Central memory CD4-positive, alpha-beta T cell (primary cell): Measurements from ENCODE around the gene TNS1.
"Not testable (repeated sequence)": the region's sequence is repeated elsewhere in the genome, so short reads cannot be mapped to it uniquely, and the experiment has no call there.

Experiments
- DNase-seq: peaks from one replicate; pipeline ENCODE4 v3.0.0; 2022

Gene TNS1

GRCh38 chr2:217791551-217791950 lies 211.2 kb downstream of the TNS1 start:
- DNase-seq = no peak

DNA sequence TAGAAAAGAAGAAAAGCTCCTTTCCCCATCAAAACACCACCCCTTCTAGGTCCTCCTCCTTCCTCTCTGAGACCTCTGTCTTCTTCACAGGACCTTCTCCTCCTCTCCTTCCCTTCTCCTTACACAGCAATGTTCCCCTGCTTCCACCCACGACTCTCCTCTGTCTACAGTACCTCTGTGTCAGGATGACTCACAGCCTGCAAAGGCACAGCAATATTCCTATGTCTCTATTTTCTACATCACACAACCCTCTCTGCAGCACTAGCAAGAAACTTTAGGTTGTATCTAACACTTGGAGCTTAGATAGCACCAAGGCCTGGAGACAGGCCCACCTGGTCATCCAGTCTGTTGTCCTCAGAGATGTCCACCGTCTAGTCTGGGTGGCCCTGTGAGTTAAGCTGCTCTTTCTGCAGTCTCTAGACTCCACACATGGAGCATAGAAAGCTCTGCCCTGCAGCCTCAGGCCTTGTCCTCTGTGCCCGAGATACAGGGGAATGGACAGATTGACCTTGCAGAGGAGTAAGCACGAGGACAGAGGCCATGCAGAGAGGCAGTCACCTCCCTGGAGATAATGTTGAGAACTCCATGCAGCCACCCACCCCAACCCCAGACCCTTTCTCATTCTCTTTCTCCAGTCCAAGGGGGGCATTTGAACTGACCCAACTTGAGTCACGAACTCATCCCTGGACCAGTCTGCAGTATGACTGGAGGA lies 212.0 kb downstream of the TNS1 start:
- DNase-seq = no peak

GRCh38 chr2:217790195-217790594 lies 212.6 kb downstream of the TNS1 start:
- peak; percentile 23 for DNase-seq

- no peak for DNase-seq
These were observed 213.0 kb downstream of the TNS1 start for GRCh38 chr2:217789736-217790181.

- peak; percentile 50 for DNase-seq
These were observed 213.6 kb downstream of the TNS1 start for GRCh38 chr2:217789003-217789735.

DNA sequence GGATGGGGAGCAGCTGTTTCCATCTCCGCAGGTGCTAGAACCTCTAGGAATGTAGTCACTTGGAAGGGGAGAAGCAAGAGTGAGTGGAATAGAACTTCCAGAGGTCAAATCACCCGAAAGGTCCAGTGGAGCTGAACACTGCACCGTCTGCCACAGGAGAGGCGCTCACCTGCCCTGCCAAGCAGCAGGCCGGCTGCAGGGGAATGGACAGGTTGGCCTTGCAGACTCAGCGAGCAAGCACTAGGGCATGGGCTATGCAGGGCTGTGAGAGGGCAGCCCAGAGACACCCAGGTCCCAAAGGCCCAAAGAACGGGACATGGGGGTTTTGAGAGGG lies 214.2 kb downstream of the TNS1 start:
- no peak for DNase-seq

- no peak for DNase-seq
These were observed 215.5 kb downstream of the TNS1 start for GRCh38 chr2:217787160-217787877.

DNA sequence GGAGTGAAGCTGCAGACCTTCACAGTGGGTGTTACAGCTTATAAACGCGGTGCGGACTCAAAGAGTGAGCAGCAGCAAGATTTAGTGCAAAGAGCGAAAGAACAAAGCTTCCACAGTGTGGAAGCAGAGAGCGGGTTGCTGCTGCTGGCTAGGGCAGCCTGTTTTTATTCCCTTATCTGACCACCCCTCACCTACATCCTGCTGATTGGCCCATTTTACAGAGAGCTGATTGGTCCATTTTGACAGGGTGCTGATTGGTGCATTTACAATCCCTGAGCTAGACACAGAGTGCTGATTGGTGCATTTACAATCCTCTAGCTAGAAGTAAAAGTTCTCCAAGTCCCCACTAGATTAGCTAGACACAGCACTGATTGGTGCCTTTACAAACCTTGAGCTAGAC lies 216.2 kb downstream of the TNS1 start:
- DNase-seq = not testable (repeated sequence)

DNA sequence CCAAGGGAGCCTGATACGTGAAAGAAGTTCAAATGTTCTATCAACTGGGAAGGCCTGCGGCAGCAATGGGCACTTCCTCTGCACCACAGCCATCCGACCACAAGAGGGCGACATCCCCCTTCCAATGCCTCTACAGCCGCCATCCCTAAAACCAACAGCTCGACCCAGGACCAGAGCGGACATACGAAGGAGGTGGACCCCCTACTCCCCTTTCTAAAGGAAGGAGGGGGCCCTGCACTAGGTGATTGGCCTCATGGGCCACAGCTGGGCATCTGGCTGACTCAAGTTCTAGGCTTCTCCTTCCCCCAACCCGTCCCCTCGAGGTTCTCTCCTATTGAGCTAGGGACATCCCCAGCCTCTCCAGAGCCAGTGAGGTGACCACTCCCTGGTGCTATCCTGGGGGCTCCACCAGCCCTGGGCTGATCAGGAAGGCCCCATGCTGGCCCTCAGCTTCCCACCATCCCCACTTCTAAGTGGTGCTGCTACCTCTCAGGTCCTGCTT lies 217.2 kb downstream of the TNS1 start:
- DNase-seq = peak; percentile 51

DNA sequence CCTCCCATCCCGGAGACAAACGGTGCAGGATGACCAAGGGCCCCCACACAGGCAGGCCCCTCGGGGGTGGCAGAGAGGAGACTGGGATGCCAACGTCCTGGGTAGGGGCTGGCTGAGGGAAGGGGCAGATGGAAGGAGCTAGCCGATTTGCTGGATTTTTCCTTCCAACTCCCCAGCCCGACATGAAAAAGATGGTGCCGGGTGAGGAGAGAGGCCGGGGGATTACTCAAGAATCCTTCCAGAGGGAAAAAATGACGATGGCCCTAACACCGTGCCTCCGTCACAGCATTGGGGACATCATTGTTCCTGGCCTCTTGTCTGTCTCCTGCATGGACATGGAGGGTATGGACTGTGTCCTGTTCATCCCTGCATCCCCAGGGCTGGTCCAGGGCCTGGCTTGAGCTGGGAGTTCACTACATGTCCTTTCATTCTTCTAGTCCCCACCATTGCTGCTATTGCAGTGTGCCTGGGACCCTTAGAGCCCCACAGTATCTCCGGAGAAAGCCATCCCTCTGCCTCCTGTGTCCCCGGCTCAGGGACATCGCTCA lies 217.7 kb downstream of the TNS1 start:
- DNase-seq = no peak

GRCh38 chr2:217783243-217783642 lies 219.6 kb downstream of the TNS1 start:
- DNase-seq = no peak

DNA sequence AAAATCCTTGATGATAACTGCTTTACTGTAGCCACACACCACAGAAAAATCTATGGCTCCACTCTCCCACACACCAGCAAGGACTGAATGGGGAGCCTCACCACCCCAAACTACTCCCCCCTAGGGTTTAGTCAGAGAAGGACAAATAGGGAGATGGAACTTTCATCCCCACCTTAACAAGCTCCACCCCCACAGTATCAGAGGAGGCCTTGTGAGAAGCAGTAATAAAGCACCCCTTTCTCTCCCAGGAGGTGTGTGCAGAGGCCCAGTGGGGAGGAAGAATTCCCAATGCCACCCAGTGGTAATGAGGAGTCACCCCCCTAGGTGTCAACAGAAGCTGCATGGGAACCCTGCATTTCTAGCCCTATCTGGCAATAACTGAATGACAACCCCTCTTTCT lies 224.9 kb downstream of the TNS1 start:
- DNase-seq = no peak

DNA sequence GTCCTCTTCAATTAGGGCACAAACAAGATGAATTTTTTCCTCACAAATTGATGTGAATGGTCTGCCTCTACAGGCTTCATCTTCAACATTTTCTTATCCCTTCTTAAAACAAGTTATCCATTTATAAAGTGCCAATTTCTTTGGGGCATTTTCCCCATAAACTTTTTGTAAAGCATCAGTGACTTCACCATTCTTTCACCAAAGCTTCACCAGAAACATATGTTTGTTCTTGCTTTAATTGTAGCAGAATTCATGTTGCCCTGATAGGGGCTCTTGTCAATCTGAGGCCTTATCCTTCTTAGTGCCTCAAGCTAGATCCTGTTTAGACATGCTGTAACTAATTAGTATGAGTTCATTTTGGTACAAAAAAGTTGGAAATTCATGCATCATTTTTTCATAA lies 226.2 kb downstream of the TNS1 start:
- no peak for DNase-seq

- DNase-seq = no peak
These were observed 226.8 kb downstream of the TNS1 start for GRCh38 chr2:217775920-217776503.

- no peak for DNase-seq
These were observed 228.6 kb downstream of the TNS1 start for GRCh38 chr2:217774232-217774631.

DNA sequence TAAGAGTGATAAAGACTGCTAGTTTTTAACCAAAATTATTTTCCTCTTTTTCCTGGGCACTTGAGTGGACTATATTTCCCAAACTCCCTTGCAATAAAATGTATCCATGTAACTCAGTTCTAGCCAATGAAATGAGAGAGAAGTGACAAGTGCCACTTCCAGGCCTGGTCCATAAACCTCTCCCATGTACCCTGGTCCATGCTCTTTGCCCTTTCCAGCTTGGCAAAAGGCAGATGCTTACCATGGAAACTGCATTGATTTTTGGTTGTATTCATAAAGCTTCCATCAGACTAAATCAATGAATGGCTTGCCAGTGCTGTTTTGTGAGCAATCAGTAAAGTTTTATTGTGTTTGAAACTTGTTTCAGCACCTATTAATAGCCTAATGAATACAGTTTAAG lies 229.3 kb downstream of the TNS1 start:
- DNase-seq = no peak

GRCh38 chr2:217766356-217766755 lies 236.4 kb downstream of the TNS1 start:
- DNase-seq = no peak

DNA sequence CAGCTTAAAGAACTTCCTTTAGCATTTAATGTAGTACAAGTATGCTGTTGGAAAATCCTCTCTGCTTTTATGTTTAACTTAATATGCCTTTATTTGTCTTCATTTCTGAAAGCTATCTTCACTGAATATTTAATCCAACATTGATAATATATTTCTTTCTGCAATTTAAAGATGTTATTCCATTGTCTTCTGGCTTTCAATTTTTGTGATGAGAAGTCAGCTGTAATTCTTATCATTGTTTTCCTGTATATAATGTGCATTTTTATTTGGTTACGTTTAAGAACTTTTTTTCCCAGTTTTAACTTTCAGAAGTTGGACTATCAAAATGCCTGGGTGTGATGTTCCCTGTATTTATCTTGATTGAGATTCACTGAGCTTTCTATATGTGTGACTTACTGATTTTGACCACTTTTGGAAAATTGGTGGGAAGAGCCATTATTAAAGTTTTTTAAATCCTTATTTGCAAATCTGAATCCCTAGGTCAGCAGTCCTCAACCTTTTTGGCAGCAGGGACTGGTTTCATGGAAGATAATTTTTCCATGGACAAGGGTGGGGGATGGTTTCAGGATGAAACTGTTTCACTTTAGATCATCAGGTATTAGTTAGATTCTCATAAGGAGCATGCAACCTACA lies 241.0 kb downstream of the TNS1 start:
- no peak for DNase-seq

DNA sequence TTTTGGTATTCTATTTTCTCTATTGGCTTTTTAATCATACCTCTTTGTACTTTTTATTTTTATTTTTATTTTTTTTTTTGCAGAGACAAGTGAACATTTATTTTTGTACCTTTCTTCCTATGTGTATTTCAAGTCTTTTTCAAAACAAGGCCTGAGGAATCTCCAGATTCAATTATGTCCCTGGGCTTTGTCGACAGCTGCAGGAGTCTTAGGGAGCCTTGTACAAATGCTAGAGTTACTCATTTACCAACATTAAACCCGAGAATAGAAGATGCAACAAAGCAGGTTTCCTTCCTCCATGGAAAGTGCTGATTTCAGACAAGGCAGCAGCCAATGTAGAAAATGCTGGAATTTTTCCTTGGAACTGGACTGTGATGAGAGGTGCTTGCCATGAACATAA lies 242.8 kb downstream of the TNS1 start:
- no peak for DNase-seq

GRCh38 chr2:217757108-217757463 lies 245.7 kb downstream of the TNS1 start:
- DNase-seq = no peak

GRCh38 chr2:217756375-217757107 lies 246.3 kb downstream of the TNS1 start:
- peak; percentile 32 for DNase-seq
